ENCODE measurements around the gene ELK4. TPM values are rescaled to one million over a fixed set of nuclear protein-coding genes. Genes with fewer than 3 reads are reported as not detected.

Gene ELK4
- total RNA-seq, 4 donors from 2014 or later: 13.2 to 27.7 (median 16.0) TPM

GRCh38 chr1:205633421-205633976, 1.7 kb upstream of the ELK4 start:
- no peak overlapping the region for H3K4me3 ChIP-seq
- intact Hi-C loops (cut with DNase I): no loop called here
- WGBS, 2 donors: 26 to 43% methylated on average over 6 of the region's 6 CpGs
- no peak for DNase-seq
- H3K9me3 ChIP-seq: no peaks in the 10 kb centered on the region
- H3K27me3 ChIP-seq: no peaks in the 10 kb centered on the region
- H3K36me3 ChIP-seq: no peaks in the 10 kb centered on the region
- H3K27ac ChIP-seq: peak overlapping the region; percentile 7 to 100 (median 96)
- H3K4me1 ChIP-seq: peaks cover 12 to 81% (median 34%) of the 10 kb centered on the region in 3 donors
- TF ChIP-seq POLR2A (IDR thresholded peaks at IDR 0.05) (no peak), CTCF (IDR thresholded peaks at IDR 0.05) (no peak)

GRCh38 chr1:205632669-205633169, 908 bp upstream of the ELK4 start:
- TF ChIP-seq CTCF (IDR thresholded peaks at IDR 0.05) (no peak), POLR2A (IDR thresholded peaks at IDR 0.05) (no peak)
- intact Hi-C loops (cut with DNase I): no loop called here
- Histone ChIP-seq H3K9me3 (no peaks in the 10 kb centered on the region), H3K36me3 (no peaks in the 10 kb centered on the region), H3K27ac (peak overlapping the region; percentile 91 to 100 (median 99)), H3K27me3 (no peaks in the 10 kb centered on the region), H3K4me3 (peak overlapping the region in 3 of 4 donors; percentile 79 to 91 (median 85)), H3K4me1 (peaks cover 12 to 83% (median 34%) of the 10 kb centered on the region in 3 donors)
- 30 to 46% methylated on average over 3 of the region's 3 CpGs for WGBS, 2 donors
- no peak for DNase-seq

- intact Hi-C loops (cut with DNase I): no loop called here
- Histone ChIP-seq H3K27me3 (no peaks in the 10 kb centered on the region), H3K9me3 (no peaks in the 10 kb centered on the region), H3K27ac (peak overlapping the region; percentile 91 to 100 (median 99)), H3K4me1 (peaks cover 3 to 83% (median 24%) of the 10 kb centered on the region in 3 donors), H3K4me3 (peak overlapping the region; percentile 68 to 91 (median 82)), H3K36me3 (no peaks in the 10 kb centered on the region)
- 0 to 1% methylated on average over 21 to 25 of the region's 81 CpGs for WGBS, 2 donors
- TF ChIP-seq POLR2A (IDR thresholded peaks at IDR 0.05): peak in 1 of 4 donors; percentile 39
- no peak for TF ChIP-seq CTCF (IDR thresholded peaks at IDR 0.05)
- DNase-seq: peak; percentile 12
Observed at GRCh38 chr1:205631010-205631767, 622 bp downstream of the ELK4 start.

- Histone ChIP-seq H3K9me3 (no peaks in the 10 kb centered on the region), H3K27ac (peak overlapping the region; percentile 91 to 100 (median 99)), H3K27me3 (no peaks in the 10 kb centered on the region), H3K4me3 (peak overlapping the region; percentile 68 to 91 (median 82)), H3K36me3 (no peaks in the 10 kb centered on the region), H3K4me1 (peaks cover 3 to 83% (median 24%) of the 10 kb centered on the region in 3 donors)
- 6 to 9% methylated on average over 3 of the region's 3 CpGs for WGBS, 2 donors
- TF ChIP-seq CTCF (IDR thresholded peaks at IDR 0.05) (no peak), POLR2A (IDR thresholded peaks at IDR 0.05) (no peak)
- intact Hi-C loops (cut with DNase I): no loop called here
- DNase-seq: no peak
Observed at GRCh38 chr1:205630651-205631009, 1.2 kb downstream of the ELK4 start.

- H3K9me3 ChIP-seq: no peaks in the 10 kb centered on the region
- peaks cover 3 to 80% (median 24%) of the 10 kb centered on the region in 3 donors for H3K4me1 ChIP-seq
- intact Hi-C loops (cut with DNase I): no loop called here
- 6 to 7% methylated on average over 3 of the region's 3 CpGs for WGBS, 2 donors
- TF ChIP-seq CTCF (IDR thresholded peaks at IDR 0.05): no peak
- TF ChIP-seq POLR2A (IDR thresholded peaks at IDR 0.05): no peak
- H3K27ac ChIP-seq: peak overlapping the region; percentile 91 to 100 (median 99)
- no peaks in the 10 kb centered on the region for H3K36me3 ChIP-seq
- no peaks in the 10 kb centered on the region for H3K27me3 ChIP-seq
- peak overlapping the region in 3 of 4 donors; percentile 79 to 91 (median 85) for H3K4me3 ChIP-seq
- no peak for DNase-seq
Observed at GRCh38 chr1:205630241-205630640, 1.6 kb downstream of the ELK4 start.

All from esophagus squamous epithelium (tissue), 5 donors.